K562 (cell line): Measurements from ENCODE around the gene TCP11.

Experiments
- CREB1 ChIP-seq, 2 experiments: sonication (generic) in 1 of 2; formaldehyde crosslinking in 1 of 2; IDR thresholded peaks; 2 replicates each; pipeline versions ENCODE4 v1.6.1 to v1.8.0; 2012 to 2022; ENCODE audit warnings: inconsistent platforms in 1 of 2, mild to moderate bottlenecking in 1 of 2, missing genetic modification reagents in 1 of 2, moderate library complexity in 1 of 2
- EP300 ChIP-seq: IDR thresholded peaks from 2 replicates; pipeline ENCODE4 v1.6.1; 2012; ENCODE audit warnings: low read length, improper control_type of control experiment
- HSF4 ChIP-seq: fragments of 250-450 bp; sonication (Bioruptor Pico); IDR thresholded peaks from 2 replicates; pipeline ENCODE4 v2.1.2; 2022; ENCODE audit warnings: mild to moderate bottlenecking, moderate library complexity, borderline replicate concordance
- MAZ ChIP-seq, 2 experiments: fragments of 450-650 bp in 1 of 2; sonication (generic) in 1 of 2; formaldehyde crosslinking; IDR thresholded peaks in 1 of 2; conservative IDR thresholded peaks in 1 of 2; 2 replicates each; pipeline versions ENCODE4 v1.4.0 to v1.5.0; 2020; ENCODE audit warnings: mild to moderate bottlenecking in 1 of 2, missing genetic modification reagents in 1 of 2
- MIER1 ChIP-seq: fragments of 450-650 bp; IDR thresholded peaks from 2 replicates; pipeline ENCODE4 v1.6.1; 2016; ENCODE audit warnings: antibody characterized with exemption, mild to moderate bottlenecking, low read depth
- PHF8 ChIP-seq: fragments of 200-600 bp; sonication (generic); IDR thresholded peaks from 2 replicates; pipeline ENCODE4 v1.6.1; 2012; ENCODE audit warnings: mixed run types, mild to moderate bottlenecking, inconsistent platforms, low read length, moderate library complexity, borderline replicate concordance
- POLR2AphosphoS5 ChIP-seq: IDR thresholded peaks from 2 replicates; pipeline ENCODE4 v1.6.1; 2011; ENCODE audit warnings: mild to moderate bottlenecking, low read depth, low read length, moderate library complexity; ENCODE audit not compliant: control insufficient read depth, insufficient read depth
- RBM22 ChIP-seq: fragments of 200-400 bp; formaldehyde crosslinking; IDR thresholded peaks from 2 replicates; pipeline ENCODE4 v1.6.1; 2018; ENCODE audit warnings: low read length, low read depth; ENCODE audit not compliant: poor library complexity, severe bottlenecking
- SP1 ChIP-seq: sonication (generic); formaldehyde crosslinking; IDR thresholded peaks from 2 replicates; pipeline ENCODE4 v1.8.1; 2022; ENCODE audit warnings: mild to moderate bottlenecking, missing genetic modification reagents
- TRIM24 ChIP-seq, 2 experiments: fragments of 450-650 bp; IDR thresholded peaks; 2 replicates each; pipeline ENCODE4 v1.6.1; 2016
- ZNF695 ChIP-seq: fragments of 450-650 bp; formaldehyde crosslinking; IDR thresholded peaks from 2 replicates; pipeline ENCODE4 v1.4.0; 2020; ENCODE audit warnings: mild to moderate bottlenecking, moderate library complexity
- TF ChIP-seq, protein P1 (sequence below), 3 experiments: IDR thresholded peaks in 2 of 3; conservative IDR thresholded peaks in 1 of 3; 2 replicates each; pipeline ENCODE4 v1.5.1; 2011 to 2012; ENCODE audit warnings: low read length in 3 of 3, mild to moderate bottlenecking in 3 of 3, control low read depth in 2 of 3, improper control_type of control experiment in 1 of 3, inconsistent platforms in 1 of 3, low read depth in 1 of 3, mixed read lengths in 1 of 3, moderate library complexity in 1 of 3; ENCODE audit not compliant: insufficient read depth in 2 of 3
- TF ChIP-seq, protein P2 (sequence below): sonication (generic); formaldehyde crosslinking; IDR thresholded peaks from 2 replicates; pipeline ENCODE4 v1.8.1; 2022; ENCODE audit warnings: missing genetic modification reagents
- TF ChIP-seq, protein P3 (sequence below): fragments of 450-650 bp; formaldehyde crosslinking; IDR thresholded peaks from 2 replicates; pipeline ENCODE4 v1.4.0; 2022; ENCODE audit warnings: mild to moderate bottlenecking, moderate library complexity

DNA sequence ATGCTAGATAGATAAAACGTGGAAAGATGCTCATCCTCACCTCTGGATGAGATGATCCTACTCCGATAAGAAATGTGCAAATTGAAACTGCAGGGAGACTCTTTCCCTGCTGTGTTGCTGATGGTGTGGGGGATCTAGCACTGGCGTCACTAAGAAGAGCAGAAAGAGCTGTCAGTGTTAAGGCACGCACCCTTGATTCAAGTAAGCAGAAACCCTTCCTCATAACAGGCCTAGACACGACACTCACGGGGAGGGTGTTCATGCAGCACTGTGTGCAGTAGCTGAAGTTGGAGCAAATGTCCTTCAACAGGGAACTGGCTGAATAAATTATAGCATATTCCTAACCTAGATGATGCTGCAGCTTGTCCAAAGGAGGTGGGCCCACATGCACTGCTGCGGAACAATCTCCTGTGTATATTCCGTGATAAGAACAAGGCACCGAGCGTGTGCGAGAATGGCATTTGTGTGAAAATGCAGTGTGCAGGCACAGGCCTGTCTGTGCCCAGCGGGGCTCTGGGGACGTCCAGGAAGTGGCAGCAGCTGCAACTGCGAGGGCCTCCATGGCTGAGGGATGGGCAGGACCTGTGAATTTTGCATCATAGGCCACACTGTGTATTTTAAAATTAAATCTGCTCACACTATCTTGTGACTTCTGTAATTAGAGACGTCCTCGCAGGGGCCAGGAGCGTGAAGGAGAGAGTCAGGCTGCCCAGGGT lies 64.0 kb downstream of the TCP11 start:
- TF ChIP-seq CREB1 (IDR thresholded peaks at IDR 0.05) (no peak), CREB1 (CRISPR knock-in tag; IDR thresholded peaks at IDR 0.05) (no peak), TRIM24 (IDR thresholded peaks at IDR 0.05) (no peak), SP1 (CRISPR knock-in tag) (no peak), PHF8 (no peak), MIER1 (no peak), EP300 (no peak), ZNF695 (no peak), POLR2AphosphoS5 (no peak), HSF4 (CRISPR knock-in tag) (no peak), MAZ (CRISPR knock-in tag; conservative IDR thresholded peaks at IDR 0.05 in 1 of 2, IDR thresholded peaks at IDR 0.05 in 1 of 2) (no peak), RBM22 (no peak)
- TF ChIP-seq, protein P1, sequence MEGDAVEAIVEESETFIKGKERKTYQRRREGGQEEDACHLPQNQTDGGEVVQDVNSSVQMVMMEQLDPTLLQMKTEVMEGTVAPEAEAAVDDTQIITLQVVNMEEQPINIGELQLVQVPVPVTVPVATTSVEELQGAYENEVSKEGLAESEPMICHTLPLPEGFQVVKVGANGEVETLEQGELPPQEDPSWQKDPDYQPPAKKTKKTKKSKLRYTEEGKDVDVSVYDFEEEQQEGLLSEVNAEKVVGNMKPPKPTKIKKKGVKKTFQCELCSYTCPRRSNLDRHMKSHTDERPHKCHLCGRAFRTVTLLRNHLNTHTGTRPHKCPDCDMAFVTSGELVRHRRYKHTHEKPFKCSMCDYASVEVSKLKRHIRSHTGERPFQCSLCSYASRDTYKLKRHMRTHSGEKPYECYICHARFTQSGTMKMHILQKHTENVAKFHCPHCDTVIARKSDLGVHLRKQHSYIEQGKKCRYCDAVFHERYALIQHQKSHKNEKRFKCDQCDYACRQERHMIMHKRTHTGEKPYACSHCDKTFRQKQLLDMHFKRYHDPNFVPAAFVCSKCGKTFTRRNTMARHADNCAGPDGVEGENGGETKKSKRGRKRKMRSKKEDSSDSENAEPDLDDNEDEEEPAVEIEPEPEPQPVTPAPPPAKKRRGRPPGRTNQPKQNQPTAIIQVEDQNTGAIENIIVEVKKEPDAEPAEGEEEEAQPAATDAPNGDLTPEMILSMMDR (IDR thresholded peaks at IDR 0.05 in 2 of 3, conservative IDR thresholded peaks at IDR 0.05 in 1 of 3; ENCODE audit: insufficient read depth in 2 of 3, low read depth in 1 of 3, low read length in 3 of 3): no peak
- TF ChIP-seq, protein P2, sequence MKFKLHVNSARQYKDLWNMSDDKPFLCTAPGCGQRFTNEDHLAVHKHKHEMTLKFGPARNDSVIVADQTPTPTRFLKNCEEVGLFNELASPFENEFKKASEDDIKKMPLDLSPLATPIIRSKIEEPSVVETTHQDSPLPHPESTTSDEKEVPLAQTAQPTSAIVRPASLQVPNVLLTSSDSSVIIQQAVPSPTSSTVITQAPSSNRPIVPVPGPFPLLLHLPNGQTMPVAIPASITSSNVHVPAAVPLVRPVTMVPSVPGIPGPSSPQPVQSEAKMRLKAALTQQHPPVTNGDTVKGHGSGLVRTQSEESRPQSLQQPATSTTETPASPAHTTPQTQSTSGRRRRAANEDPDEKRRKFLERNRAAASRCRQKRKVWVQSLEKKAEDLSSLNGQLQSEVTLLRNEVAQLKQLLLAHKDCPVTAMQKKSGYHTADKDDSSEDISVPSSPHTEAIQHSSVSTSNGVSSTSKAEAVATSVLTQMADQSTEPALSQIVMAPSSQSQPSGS (CRISPR knock-in tag): no peak
- TF ChIP-seq, protein P3, sequence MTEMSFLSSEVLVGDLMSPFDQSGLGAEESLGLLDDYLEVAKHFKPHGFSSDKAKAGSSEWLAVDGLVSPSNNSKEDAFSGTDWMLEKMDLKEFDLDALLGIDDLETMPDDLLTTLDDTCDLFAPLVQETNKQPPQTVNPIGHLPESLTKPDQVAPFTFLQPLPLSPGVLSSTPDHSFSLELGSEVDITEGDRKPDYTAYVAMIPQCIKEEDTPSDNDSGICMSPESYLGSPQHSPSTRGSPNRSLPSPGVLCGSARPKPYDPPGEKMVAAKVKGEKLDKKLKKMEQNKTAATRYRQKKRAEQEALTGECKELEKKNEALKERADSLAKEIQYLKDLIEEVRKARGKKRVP (CRISPR knock-in tag): no peak
